BE2C (cell line): ENCODE results near the gene GPD1.

ENCODE experiments used
- DNase-seq: peaks from one replicate; pipeline ENCODE4 v3.0.0-alpha.2; 2020
- H3K27me3 ChIP-seq: fragments of 250-450 bp; sonication (Bioruptor Pico); 2 replicates; pipeline ENCODE4 v1.5.1; 2020; ENCODE audit warnings: mild to moderate bottlenecking
- H3K36me3 ChIP-seq: fragments of 250-450 bp; sonication (Bioruptor Pico); 2 replicates; pipeline ENCODE4 v1.5.1; 2020; ENCODE audit warnings: mild to moderate bottlenecking
- H3K4me1 ChIP-seq: fragments of 250-450 bp; sonication (Bioruptor Pico); 2 replicates; pipeline ENCODE4 v1.5.1; 2020
- H3K4me3 ChIP-seq: 2 replicates; pipeline ENCODE4 v1.5.1; 2011; ENCODE audit warnings: low read depth, low read length
- H3K9me3 ChIP-seq: fragments of 250-450 bp; sonication (Bioruptor Pico); 2 replicates; pipeline ENCODE4 v1.5.1; 2020
- CTCF ChIP-seq: IDR thresholded peaks from 2 replicates; pipeline ENCODE4 v1.5.1; 2012; ENCODE audit warnings: mild to moderate bottlenecking, low read depth, low read length

The GPD1 gene

GRCh38 chr12:50070314-50071060, 33.3 kb upstream of the GPD1 start:
- TF ChIP-seq CTCF: peak; percentile 97
- DNase-seq: peak; percentile 84

GRCh38 chr12:50072198-50072907, 31.5 kb upstream of the GPD1 start:
- Histone ChIP-seq H3K4me1 (peaks cover 6% of the 10 kb centered on the region), H3K9me3 (no peaks in the 10 kb centered on the region), H3K4me3 (no peak overlapping the region), H3K36me3 (peaks cover 25% of the 10 kb centered on the region), H3K27me3 (no peaks in the 10 kb centered on the region)
- DNase-seq: no peak
- no peak for TF ChIP-seq CTCF

More at GRCh38 chr12:50070314-50071060, 33.3 kb upstream of the GPD1 start:
- peaks cover 6% of the 10 kb centered on the region for H3K4me1 ChIP-seq
- peaks cover 28% of the 10 kb centered on the region for H3K36me3 ChIP-seq
- H3K9me3 ChIP-seq: no peaks in the 10 kb centered on the region
- no peaks in the 10 kb centered on the region for H3K27me3 ChIP-seq
- no peak overlapping the region for H3K4me3 ChIP-seq

- H3K9me3 ChIP-seq: no peaks in the 10 kb centered on the region
- no peak for DNase-seq
- peaks cover 21% of the 10 kb centered on the region for H3K36me3 ChIP-seq
- no peaks in the 10 kb centered on the region for H3K27me3 ChIP-seq
- no peak for TF ChIP-seq CTCF
- H3K4me3 ChIP-seq: no peak overlapping the region
- H3K4me1 ChIP-seq: peaks cover 6% of the 10 kb centered on the region
Observed at GRCh38 chr12:50073206-50073605, 30.6 kb upstream of the GPD1 start.

GRCh38 chr12:50073712-50074111, 30.1 kb upstream of the GPD1 start:
- Histone ChIP-seq H3K4me3 (no peak overlapping the region), H3K9me3 (no peaks in the 10 kb centered on the region), H3K27me3 (no peaks in the 10 kb centered on the region), H3K4me1 (peaks cover 6% of the 10 kb centered on the region), H3K36me3 (peaks cover 21% of the 10 kb centered on the region)
- DNase-seq: no peak
- no peak for TF ChIP-seq CTCF

GRCh38 chr12:50074936-50075807, 28.6 kb upstream of the GPD1 start:
- H3K4me3 ChIP-seq: no peak overlapping the region
- DNase-seq: peak; percentile 87
- TF ChIP-seq CTCF: peak; percentile 92

More at GRCh38 chr12:50074936-50075807, 28.6 kb upstream of the GPD1 start:
- peaks cover 21% of the 10 kb centered on the region for H3K36me3 ChIP-seq
- no peaks in the 10 kb centered on the region for H3K9me3 ChIP-seq
- peaks cover 3% of the 10 kb centered on the region for H3K4me1 ChIP-seq
- no peaks in the 10 kb centered on the region for H3K27me3 ChIP-seq
